NT2/D1 (cell line): ENCODE results near the gene EAF2.

Experiments
- SUZ12 ChIP-seq: IDR thresholded peaks from 2 replicates; pipeline ENCODE4 v1.6.1; 2011; ENCODE audit not compliant: insufficient read length, insufficient read depth; ENCODE audit errors: extremely low read depth
- ZNF274 ChIP-seq: IDR thresholded peaks from 2 replicates; pipeline ENCODE4 v1.6.1; 2011; ENCODE audit warnings: mild to moderate bottlenecking, low read depth, low read length

DNA sequence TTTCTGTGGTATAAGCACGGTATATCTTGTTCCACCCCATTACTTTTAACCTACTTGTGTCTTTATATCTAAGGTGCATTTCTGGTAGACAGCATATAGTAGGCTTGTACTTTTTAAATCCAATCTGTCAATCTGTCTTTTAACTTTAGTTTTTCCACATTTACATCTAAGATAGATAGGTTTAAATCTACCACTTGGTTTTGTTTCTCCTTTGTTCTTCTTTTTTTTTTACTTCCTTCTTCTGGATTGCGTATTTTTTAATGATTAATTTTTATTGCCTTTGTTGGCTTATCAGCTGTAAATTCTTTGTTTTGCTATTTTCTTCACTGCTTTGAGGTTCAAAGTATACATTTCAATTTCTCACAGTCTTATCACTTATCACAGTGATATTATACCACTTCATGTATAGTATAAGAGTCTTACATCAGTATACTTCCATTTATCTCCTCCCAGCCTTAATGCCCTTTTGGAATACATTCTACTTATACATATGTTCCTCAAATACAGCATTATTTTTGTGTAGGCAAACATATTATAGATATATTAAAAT lies 31.2 kb upstream of the EAF2 start:
- TF ChIP-seq ZNF274 = no peak
- no peak for TF ChIP-seq SUZ12
